GM19238 (cell line): ENCODE measurements around the gene C4orf17.
"Not testable (repeated sequence)": the region's sequence is repeated elsewhere in the genome, so short reads cannot be mapped to it uniquely, and the experiment has no call there.

Experiments used
- DNase-seq: peaks from one replicate; pipeline ENCODE4 v3.0.0; 2011; ENCODE audit warnings: low spot score; ENCODE audit not compliant: insufficient read length

The C4orf17 gene

DNA sequence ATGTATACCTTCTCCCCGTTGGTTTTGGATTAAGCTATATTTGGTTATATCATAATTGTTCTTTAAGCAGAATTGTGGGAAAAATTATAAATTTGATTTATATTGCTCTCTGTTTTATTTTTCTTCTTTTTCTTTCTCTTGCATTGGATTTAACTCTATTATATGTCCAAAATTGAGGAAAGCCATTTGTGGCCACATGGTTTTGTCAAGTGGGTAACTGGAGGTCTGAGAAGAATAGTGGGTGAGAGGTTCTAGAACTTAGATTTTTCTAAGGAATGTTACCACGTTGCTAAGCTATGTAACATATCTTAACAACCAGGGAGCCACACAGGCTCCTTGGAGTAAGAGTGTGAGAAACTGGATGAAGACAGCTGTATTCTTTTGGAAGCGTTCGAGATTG, at the start of gene C4orf17:
C4orf17 (plus strand) TSS at position 301 of the 400 bp plus-strand sequence. CDS start 2,061 bp downstream, outside the sequence.
- DNase-seq, result no peak

- no peak for DNase-seq
Observed at GRCh38 chr4:99461623-99462401, 49.0 kb upstream of the C4orf17 start.

- peak; percentile 35 for DNase-seq
Observed at GRCh38 chr4:99462875-99463464, 47.9 kb upstream of the C4orf17 start.

DNA sequence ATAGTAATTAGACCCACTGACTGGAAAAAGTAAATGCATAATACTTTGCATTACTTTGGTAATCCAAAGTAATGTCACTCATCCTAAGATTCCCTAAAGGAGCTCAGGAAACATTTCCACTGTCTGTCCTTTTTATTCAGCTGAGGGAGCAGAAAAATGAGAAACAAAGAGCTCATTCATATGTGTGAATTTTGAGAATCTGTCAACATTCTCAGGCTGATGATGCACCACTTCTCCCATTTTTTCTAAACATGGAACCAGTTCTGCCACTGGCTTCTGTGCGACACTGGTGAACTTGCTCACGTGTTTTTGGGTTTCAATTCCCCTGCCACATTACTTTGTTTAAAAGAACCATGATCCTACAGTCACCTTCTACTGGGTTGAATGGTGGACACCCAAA, 47.3 kb upstream of the C4orf17 start:
- DNase-seq, result no peak

- no peak for DNase-seq
Observed at GRCh38 chr4:99467887-99468286, 42.9 kb upstream of the C4orf17 start.

DNA sequence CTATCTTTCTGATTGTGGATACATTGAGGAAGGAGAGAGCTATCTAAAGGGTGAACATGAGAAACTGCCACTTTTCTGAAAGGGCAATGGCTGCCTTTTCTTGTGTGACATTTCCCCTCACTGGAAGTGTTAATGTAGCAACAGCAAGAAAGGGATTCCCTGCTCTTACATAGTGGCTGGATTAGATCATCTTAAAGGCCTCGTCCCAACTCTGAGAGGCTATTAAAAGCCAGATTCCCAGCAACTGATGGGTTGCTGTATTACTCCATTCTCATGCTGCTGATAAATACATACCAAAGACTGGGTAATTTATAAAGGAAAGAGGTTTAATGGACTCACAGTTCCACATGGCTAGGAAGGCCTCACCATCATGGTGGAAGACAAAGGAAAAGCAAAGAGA, 41.9 kb upstream of the C4orf17 start:
- no peak for DNase-seq

DNA sequence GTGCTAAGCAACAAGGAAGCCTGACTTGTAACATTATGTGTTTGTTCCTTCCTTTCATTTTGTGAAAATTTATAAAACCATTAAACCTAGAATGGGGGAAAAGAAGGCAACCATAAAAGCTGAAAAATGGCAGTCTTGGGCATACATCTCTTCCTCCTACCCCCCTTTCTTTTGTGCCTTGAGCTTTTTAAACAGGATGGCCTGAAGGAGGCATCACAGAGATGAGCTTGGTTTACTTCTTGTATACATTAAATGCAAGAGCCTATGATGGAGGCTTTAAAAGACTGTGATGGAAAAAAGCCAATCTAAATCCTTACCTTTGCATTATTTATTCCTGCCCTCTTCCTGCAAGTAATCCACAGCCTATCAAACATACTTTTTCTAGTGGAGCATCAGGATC, 39.5 kb upstream of the C4orf17 start:
- DNase-seq, result no peak

DNA sequence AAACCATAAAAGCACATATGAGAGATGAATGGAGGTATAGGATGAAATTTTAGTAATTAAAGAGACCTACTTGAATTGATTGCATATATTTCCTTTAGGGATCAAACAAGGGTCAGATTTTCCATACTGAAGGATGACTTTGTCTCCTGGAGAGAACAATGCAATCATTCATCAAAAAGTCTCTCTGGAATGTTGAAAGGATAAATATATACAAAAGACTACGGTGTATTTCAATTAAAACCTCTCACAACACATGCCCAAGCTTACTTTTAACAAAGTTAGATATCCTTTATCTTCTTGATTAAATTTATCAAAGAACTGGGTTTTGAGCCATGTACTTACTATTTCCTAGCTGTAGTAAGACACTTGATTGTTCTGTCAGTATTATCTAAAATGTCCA, 38.9 kb upstream of the C4orf17 start:
- DNase-seq, result no peak

GRCh38 chr4:99473131-99473530, 37.7 kb upstream of the C4orf17 start:
- no peak for DNase-seq

DNA sequence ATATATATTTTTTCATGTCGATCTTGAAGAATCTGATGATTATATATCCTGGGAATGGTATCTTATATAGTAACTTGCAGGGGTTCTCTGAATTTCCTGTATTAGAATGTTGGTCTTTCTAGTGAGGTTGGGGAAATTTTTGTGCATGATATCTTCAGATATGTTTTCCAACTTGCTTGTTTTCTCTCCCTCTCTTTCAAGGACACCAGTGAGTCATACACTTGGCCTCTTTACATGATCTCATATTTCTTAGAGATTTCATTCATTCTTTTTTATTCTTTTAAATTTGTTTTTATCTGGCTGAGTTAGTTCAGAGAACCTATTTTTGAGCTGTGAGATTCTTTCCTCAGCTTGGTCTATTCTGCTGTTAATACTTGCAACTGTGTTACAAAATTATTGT, 27.2 kb upstream of the C4orf17 start:
- DNase-seq, result no peak

- no peak for DNase-seq
Observed at GRCh38 chr4:99485212-99485611, 25.6 kb upstream of the C4orf17 start.

DNA sequence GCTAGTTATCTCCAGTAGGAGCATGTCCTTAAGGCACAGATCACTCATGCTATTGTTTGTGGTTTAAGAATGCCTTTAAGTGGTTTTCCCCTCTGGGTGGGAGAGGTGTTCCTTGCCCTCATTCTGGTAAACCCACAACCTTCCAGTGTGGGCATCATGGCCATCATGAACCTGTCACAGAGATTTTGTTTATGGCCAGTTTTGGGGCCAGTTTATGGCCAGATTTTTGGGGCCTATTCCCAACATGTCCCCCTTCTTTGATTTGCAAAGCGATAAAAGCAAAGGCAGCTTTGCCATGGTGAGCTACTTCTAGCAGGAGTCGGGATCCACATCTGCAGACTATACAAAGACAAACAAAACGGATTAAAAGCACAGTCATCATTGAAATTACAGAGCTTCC, 24.2 kb upstream of the C4orf17 start:
- not testable (repeated sequence) for DNase-seq

DNA sequence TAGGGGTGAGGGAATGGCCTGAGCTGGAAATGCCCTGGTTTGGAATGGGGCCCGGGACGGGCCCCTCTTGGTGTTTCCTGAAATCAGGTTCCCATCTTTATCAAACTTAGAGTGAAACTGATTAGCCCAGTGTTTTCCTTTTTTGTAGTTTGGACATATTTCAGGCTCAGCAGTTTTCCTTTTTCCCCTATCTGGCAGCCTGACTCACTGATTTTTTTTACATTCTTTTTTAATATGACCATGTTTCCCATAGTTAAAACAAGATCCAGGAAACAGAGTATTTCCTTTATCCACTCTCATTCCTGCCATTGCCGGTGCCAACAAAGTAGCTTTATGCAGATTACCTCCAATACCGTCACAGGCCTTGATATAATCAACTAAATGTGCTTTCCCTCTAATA, 20.5 kb upstream of the C4orf17 start:
- no peak for DNase-seq

DNA sequence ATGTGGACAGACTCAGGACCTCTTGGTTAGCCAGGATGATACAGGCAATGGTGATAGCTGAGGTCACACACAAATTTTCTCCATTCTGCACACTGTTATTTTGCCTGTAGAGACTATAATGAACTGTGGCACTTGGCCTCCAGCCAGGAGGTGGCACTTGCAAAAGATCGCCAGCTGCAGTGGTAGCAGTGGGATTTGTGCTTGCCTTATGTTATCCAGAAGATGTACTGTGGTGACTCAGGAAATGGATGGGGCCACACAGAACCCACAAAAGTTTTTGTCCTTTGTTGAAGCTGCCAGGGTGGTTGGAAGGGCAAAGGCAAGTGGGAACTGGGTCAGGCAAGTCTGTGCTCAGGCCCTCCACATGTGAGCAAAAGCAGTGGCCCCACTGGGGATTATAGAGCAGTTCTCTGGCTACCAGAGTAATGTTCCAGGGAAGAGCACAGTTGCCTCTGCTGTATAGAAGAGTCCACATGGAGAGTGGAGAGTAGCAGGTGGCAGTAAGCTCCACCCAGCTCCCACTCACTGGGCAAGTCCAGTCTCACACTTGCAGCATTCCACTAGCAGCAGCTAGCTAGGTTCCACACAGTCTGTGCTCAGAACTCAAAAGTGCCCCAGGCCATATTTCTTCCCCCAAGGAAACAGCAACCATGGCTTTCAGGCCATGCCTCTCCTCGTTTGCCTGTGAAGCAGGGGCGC, 5.9 kb upstream of the C4orf17 start:
- DNase-seq, result no peak

GRCh38 chr4:99506781-99507180, 4.0 kb upstream of the C4orf17 start:
- DNase-seq, result no peak

DNA sequence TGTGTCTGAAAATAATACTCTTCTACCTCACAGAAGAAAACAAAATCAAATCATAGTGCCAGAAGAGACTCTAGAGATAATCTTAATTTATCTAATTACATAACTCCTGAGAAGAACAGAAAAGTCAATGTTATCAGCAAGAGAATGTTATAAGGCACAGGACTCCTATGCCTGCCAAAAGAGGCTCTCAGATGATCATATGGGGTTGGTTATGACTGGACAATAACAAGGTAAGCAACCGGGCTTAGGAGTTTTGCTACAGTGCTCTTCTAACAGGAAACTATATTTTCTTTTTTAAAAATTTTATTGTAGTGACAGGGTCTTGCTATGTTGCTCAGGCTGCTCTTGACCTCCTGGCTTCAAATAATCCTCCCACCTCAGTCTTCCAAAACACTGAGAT, 3.5 kb upstream of the C4orf17 start:
- DNase-seq, result no peak

DNA sequence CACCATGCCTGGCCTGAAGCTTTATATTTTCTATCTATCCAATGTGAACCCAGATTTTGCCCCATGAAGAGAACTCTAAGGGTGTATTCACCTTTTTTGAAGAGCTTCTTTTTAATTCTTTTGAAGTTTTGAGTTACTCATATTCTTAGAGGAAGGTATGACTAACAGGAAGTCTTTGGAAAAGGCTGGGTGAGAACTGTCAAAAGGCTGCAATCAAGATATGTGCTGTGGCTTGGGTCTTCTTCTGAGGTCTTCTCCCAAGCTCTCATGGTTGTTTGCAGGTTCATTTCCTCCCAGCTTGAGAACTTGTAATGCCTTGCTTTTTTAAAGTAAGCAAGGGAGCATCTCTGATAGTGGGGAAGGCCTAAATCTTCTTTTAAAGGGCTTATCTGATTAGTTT, 3.1 kb upstream of the C4orf17 start:
- no peak for DNase-seq

DNA sequence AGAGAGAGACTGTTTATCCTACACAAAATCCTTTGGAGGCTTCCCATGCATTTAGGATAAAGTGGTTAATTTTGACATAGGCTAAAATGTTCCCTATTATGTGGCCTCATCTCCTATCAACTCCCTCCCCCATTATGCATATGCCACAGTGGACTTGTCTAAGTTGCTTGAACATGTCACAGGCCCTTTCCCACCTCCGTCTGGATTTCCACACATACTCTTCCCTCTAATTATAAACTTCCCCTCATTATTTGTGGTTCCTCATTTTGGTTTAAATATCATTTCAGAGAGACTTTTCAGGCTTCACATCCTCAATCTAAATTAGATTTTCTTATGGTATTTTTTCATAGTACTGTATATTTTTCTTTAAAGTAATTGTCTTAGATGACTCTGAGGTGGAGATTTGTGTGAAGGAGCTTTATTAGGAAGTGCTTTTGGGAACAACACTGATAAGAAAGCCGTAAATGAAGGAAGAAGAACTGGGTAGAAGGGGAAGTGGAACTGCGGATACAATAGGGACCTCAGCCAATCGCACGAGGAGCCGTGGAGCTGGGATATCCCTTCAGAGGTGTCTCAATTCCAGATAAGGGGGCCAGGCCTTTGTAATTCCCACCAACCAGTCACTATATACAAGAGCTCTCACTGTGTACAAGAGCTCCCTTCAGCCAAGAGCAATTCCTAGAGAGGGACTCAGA, 7.9 kb downstream of the C4orf17 start:
- DNase-seq, result no peak

DNA sequence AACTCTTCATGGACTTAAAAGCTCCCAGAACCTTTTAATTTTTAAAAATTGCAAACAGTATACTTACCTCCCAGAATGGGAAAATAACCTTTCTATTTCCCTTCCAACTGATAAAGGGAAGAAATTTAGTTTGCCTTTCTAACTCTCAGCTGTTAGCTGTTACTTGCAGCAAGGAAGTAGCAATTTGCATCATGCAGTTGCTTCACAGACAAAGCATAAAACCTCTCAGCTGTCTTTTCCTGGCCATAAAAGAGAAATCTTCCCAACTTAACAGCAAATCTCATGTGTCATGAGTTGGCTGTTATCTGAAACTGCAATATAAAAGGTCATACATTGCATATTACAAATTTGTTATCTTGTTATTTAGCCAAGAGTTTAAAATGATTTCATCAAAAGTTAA, 18.4 kb downstream of the C4orf17 start:
- no peak for DNase-seq

DNA sequence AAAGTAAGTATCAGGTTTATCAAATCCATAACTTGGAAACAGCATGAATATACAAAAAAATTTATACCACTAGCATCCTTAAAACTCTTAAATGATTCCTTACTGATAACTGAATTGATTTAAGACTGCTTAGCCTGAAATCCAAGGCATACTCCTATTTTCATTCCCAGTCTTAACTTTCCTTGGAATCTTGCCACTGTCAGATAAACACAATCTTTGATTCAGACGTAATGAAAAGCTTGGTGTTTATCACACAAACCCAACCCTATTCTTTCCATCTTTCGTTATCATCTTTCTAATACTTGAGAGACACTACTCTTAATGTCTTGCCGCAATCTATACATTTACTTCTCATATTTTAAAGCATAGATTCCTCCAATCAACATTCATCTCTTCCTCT, 19.1 kb downstream of the C4orf17 start:
- no peak for DNase-seq

DNA sequence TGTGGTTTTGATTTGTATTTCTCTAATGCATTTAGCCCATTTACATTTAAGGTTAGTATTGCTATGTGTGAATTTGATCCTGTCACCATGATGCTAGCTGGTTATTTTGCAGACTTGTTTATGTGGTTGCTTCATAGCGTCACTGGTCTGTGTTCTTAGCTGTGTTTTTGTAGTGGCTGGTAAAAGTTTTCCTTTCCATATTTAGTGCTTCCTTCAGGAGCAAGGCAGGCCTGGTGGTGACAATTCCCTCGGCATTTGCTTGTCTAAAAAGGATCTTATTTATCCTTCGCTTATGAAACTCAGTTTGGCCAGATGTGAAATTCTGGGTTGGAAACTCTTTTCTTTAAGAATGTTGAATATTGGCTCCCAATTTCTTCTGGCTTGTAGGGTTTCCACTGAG, 23.9 kb downstream of the C4orf17 start:
- not testable (repeated sequence) for DNase-seq

DNA sequence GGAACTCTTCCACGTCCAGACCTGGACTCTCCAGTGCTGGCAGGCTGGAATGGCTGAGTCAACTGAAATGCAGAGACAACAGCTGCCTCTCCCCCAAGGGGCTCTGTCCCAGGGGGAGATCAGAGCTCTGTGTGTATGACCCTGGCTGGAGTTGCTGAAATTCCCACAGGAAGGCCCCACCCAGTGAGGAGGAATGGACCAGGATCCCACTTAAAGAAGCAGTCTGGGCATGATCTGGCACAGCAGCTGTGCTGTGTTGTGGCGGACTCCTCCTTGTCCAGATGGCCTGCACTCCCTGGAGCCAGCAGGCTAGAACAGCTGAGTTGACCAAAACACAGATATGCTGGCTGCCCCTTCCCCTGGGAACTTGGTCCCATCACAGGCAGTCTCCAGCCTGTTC, 25.4 kb downstream of the C4orf17 start:
- DNase-seq, result no peak
